HuH-7.5 (cell line): ENCODE measurements around the gene TFDP2.
"Not testable (repeated sequence)": the region's sequence is repeated elsewhere in the genome, so short reads cannot be mapped to it uniquely, and the experiment has no call there.

Experiments used
- DNase-seq: peaks from one replicate; pipeline ENCODE4 v3.0.0; 2011; ENCODE audit warnings: low spot score

TFDP2 gene

DNA sequence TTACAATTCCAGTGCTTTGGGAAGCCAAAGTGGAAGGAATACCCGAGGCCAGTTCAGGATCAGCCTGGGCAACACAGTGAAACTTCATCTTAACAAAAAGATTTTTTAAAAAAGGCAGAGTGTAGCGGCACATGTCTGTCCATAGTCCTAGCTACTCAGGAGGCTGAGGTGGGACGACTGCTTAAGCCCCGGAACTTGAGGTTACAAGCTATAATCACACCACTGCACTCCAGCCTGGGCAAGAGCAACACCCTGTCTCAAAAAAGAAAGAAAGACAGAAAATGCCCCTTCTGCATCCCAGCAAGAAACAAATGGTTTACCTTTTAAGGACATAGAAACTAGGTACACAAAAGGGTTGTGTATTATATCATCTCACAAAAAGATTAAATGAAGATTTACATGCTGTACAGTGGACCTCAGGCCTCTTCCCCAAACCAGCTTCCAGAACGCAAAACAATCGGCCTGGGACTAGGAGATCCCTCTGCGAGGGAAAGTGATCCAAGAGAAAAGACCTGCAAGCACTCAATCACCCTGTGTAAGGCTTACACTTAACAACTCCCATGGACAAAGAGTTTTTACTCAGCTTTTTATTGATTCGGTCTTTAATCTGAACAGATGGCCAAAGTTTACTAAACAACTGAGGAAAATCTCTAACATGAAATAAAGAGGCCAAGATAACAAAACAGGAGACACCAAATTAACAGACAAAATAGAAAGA lies 21.2 kb downstream of the TFDP2 start:
- DNase-seq: no peak

DNA sequence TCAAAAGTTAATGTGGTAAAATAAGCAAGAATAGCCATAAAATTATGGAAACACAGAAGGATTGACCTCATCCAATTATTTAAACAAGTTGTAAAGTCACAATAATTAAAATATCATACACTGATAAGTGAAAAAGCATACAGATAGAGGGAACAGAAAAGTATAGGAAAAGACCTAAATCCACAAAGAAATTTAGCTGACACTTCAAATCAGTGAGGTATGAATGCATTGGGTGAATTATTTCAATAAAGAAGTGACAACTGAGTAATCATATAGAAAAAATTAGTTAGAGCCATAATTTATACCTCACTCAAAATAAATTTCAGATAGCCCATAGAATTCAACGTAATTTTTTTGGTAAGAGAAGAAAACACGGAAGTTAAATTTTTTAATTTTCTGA lies 25.1 kb downstream of the TFDP2 start:
- no peak for DNase-seq

DNA sequence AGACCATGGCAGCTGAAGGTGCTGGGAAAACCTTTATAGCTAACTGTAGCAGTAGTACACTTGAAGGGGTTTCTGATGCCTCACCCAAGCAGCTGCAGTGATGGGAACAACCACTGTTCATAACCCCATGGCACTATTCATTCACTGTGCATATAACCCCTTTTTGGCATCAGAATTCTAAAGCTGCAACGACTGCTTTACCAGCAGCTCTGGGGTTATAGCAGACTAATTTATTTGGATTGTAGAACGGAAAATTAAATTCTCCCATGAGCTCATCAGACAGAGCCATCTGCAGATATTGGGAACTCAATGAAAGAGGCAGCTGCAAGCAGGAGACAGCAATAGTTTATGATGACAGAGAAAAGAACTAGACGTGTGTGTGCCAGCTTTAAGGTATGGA lies 28.6 kb downstream of the TFDP2 start:
- no peak for DNase-seq

DNA sequence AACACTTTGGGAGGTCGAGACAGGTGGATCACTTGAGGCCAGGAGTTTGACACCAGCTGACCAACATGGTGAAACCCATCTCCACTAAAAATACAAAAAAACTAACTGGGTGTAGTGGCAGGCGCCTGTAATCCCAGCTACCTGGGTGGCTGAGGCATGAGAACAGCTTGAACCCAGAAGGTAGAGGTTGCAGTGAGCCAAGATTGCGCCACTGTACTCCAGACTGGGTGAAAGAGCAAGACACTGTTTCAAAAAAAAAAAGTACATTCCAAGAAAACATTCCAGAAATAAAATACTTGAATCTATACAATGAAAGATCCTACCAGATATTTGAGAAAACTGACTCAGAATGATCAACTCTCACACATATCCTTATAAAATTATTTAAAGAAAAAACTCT lies 30.4 kb downstream of the TFDP2 start:
- no peak for DNase-seq

DNA sequence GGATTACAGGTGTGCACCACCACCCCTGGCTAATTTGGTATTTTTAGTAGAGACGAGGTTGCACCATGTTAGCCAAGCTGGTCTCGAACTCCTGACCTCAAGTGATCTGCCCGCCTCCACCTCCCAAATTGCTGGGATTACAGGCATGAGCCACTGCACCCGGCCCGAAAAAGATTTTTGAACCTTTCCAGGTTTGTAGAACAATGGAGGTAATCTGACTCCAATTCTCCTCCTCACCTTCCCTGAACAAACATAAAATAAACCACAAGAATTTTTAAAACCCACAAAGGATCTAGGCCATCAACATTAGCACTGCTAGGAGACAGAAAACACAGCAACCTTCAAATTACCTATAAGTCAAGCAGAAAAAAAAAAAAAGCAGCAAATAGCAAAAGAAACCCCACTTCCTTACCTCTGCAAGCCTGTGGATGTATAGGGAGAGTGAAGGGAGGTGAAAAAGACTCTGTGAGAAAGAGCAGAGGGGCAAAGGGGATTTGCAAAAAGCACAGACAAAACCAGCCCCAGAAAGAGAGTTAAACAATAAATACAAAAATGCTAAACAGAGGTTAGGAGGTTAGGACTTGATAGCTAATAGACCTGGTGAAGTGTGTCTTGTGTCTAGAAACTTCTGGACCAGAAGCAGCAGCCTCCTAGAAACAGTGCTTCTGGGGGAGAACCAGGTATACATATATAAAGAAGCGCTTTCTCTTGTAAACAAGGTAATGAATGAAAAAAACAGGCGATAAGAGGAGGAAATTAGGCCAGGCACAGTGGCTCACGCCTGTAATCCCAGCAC lies 32.1 kb downstream of the TFDP2 start:
- DNase-seq: no peak

DNA sequence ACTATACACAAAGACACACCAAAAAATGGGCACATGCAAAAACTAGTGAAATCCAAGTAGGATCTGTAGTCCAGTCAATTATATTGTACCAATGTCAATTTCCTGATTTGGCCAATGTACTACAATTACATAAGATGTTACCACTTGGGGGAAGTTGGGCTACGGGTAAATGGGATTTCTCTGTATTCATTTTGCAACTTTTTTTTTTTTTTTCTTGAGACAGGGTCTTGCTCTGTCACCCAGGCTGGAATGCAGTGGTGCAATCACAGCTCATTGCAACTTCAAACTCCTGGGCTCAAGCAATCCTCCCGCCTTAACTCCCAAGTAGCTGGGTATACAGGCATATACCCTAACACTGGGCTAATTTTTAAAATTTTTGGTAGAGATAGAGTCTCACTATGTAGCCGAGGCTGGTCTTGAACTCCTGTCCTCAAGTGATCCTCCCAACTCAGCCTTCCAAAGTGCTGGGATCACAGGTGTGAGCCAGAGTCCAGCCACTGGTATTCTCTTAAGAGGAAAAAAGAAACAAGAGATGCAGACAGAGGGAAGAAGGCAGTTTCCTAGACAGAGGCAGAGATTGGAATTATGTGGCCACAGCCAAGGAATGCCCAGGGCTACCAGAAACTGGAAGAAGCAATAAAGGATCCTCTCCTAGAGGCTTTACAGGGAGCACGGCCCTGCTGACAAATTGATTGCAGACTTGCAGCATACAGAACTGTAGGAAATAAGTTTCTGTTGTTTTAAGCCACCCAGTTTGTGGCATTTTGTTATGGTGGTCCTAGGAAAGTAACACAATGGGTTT lies 33.3 kb downstream of the TFDP2 start:
- no peak for DNase-seq

DNA sequence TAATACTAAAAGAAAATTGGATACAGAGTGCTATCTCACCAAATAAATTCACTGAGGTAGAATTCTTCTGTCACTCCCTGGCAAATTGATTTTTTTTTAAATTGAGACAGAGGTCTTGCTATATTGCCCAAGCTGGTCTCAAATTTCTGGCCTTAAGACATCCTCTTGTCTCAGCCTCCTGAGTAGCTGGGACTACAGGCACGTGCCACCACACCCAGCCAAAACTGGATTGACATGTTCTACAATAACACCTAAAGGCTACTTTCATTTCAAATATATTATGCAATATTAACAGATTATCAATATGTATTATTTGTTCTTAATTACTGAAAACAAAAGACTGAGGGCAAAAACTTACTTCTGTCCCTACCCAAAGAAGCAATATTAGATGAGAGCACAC lies 36.7 kb downstream of the TFDP2 start:
- DNase-seq: no peak

DNA sequence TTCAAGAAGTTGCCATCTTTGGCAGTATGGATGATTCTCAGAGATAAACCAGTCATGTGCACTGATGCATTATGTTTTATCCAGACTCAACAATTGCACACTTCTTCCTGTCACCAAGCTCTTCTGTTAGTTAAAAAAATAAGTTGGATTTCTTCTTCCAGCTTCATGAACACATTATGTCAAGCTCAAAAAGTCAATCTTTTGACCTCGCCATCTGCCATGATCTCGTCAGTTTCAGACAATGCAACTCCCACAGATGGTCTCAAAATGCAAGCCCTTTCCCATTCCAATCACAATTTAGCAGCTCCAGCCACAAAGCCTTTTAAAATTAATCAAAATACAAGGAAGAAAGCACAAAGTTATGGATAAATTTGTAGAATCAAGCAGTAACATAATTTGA lies 42.8 kb downstream of the TFDP2 start:
- DNase-seq: no peak

DNA sequence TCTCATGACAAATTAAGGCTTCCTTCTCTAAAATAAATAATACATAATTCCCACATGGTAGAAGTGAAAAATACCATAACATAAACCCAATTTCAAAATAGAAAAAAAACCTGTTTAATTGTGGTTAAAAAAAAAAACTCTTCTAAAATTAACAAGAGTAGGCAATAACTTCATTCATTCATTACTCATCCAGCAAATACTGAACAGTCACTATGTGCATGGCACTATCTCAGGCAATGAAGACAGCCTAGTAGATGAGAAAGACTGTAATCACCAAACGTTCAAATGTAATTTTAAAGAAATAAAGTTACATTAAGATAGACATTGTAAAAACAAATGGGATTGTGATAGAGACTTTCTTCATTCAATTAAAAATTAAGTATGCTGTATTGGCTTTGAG lies 43.4 kb downstream of the TFDP2 start:
- DNase-seq: no peak

DNA sequence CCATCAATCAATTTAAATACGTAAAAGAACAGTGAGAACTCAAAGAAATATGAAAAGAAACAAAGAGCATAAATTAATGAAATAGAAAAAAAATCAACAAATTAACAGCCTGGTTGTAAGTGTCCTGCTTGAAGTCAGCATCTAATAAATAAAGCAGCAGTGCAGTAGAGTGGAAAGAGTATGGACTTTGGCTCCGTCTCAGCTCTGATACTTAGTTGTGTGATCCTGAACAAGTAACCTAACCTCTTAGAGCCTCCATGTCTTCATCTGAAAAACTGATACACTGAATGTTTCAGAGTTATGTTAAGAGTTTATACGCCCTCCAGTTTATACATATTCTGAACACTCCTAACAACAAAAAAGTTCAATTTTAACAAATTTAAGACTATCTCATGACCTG lies 44.6 kb downstream of the TFDP2 start:
- DNase-seq: no peak

DNA sequence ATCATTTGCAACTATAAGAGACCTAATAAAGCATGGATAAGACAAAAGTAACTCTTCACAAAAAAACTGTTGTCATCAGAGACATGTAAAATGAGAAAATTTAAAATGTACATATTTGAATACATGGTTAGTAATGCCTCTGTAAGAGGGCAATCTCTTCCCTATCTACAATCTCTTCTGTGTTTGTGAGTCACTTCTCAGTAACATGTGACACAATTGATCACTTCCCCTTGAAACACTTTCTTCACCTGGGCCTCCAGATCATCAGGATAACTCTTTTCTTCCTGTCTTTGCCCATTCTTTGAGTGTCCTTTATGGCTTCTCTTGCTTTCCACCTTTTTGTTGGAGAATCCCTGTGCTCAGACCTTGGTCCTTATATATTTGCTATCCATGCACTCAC lies 50.4 kb downstream of the TFDP2 start:
- DNase-seq: no peak

DNA sequence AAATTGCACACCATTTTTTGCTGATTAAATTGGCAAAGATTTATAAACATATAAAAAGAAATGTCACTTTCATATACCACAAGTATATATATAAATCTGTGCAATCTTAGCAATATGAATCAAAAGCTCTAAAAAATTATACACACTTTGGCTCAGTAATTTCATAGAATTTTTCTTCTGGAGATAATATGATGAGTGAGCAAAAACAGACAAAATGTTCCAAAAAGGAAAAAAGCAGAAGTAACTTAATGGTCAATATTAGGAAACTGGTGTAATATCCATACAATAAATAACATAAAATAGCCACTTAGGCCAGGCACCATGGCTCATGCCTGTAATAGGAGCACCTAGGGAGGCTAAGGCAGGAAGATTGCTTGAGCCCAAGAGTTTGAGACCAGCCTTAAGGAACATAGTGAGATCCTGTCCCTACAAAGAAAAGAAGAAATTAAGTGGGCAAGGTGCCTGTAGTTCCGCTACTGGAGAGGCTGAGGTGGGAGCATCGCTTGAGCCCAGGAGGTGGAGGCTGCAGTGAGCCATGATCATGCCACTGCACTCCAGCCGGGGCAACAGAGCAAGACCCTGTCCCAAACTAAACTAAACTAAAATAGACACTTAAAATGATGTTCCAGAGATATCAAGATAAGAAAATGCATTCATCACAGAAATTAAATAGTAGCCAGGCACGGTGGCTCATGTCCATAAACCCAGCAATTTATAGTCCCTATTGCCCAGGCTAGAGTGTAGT lies 52.1 kb downstream of the TFDP2 start:
- DNase-seq: no peak

DNA sequence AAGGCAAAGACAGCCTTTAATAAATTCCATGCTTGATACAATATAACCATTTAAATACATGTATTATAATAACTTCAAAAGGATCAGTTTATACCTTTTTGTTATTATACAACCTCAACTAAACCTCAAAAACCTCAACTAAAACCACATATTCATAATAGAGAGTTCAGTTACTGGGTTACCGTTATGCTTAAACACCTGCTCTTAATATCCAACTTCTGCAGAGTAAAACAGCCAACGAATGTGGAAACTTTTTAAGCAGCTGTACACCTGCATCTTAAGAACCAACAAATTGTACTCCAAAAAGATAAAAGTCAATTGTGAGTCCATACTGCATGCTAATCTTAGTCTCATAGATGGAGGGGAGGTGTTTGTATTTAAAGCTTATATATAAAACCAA lies 53.5 kb downstream of the TFDP2 start:
- DNase-seq: no peak

DNA sequence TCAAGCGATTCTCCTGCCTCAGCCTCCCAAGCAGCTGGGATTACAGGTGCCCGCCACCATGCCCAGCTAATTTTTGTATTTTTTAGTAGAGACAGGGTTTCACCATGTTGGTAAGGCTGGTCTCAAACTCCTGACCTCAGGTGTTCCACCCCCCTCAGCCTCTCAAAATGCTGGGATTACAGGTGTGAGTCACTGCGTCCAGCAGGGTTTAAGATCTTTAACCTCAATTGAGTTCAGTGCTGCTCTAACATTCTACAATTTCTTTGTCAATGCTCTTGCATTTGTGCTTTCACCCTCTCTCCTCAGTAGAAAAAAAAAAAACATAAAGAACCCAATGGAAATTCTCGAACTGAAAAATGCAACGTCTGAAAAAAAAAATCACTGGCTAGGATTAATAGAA lies 60.4 kb downstream of the TFDP2 start:
- DNase-seq: not testable (repeated sequence)

DNA sequence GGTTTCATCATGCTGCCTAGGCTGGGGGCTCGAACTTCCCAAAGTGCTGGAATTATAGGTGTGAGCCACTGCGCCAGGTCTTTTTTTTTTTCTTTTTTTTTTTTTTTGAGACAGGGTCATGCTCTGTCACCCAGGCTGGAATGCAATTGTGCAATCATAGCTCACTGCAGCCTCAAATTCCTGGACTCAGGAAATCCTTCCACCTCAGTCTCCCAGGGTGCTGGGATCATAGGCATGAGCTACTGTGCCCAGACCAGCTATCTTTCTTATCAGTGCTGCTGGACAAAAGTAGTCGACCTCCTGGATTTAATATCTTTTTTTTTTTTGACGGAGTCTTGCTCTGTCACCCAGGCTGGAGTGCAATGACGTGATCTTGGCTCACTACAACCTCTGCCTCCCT lies 60.8 kb downstream of the TFDP2 start:
- no peak for DNase-seq

DNA sequence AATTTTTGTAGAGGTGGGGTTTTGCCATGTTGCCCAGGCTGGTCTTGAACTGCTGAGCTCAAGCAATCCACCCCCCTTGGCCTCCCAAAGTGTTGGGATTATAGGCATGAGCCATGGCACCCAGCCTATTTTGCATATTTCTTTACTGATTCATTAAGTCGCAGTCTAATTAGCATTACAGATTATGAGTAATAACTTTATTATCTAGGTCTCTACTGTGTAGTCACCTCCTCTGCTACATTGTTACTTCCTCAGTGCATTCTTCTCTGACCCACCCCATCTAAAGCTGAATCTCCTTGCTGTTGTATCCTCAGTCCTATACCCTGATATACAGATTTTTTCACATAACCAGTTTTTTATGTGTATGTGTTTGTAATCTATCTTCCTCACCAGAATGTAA lies 61.7 kb downstream of the TFDP2 start:
- no peak for DNase-seq

DNA sequence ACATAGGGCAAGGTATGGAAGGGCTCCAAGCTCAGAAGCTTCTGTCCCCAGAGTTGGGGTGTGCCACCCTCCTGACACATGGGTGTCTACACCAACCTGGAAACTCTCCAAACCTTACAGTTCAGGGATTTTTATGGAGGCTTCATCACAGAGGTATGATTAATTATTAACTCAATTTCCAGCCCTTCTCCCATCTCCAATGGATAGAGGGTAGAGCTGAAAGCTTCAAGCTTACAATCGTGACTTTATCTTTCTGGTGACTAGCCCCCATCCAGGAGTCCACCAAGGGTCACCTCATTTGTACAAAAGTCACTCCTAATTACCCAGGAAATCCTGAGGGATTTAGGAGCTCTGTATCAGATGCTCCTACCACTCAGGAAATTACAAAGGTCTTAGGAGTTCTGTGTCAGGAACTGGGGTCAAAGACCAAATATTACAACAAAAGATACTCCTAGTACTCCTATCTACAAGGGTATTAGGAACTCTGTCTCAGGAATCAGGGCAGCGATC lies 62.7 kb downstream of the TFDP2 start:
- peak; percentile 4 for DNase-seq

DNA sequence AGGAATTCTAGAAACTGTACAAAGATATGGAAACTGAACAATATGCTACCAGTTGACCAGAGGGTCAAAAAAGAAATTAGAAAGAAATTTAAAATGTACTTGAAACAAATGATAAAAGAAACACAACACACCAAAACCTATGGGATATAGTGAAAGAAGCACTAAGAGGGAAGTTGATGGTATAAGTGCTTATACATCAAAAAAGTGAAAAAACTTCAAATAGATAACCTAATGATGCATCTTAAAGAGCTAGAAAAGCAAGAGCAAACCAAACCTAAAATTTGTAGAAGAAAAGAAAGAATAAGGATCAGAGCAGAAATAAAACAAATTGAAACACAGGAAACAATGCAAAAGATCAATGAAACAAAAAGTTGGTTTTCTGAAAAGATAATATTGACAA lies 68.2 kb downstream of the TFDP2 start:
- no peak for DNase-seq

DNA sequence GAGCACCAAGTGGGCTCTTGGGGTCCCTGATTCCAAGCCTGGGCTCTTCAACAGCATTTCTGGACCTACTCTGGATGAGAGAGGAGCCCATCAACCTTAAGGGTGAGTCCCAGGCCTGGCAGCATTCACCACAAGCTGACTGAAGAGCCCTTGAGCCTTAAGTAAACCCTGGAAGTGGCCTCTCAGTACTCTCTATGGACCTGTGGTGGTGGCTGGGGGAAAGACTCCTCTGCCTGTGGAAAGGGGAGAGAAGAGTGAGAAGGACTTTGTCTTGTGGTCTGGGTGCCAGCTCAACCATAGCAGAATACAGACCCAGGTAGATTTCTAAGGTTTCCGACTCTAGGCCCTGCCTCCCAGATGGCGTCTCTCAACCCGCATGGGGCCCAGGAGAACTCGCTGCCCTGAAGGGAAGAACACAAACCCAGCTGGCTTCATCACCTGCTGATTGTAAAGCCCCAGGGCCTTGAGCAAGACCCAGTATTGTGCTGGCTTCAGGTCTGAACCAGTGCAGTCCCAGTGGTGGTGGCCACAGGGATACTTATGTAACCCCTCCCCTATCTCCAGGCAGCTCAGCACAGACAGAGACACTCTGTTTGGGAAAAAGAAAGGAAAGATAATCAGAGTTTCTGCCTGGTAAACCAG lies 71.4 kb downstream of the TFDP2 start:
- no peak for DNase-seq

DNA sequence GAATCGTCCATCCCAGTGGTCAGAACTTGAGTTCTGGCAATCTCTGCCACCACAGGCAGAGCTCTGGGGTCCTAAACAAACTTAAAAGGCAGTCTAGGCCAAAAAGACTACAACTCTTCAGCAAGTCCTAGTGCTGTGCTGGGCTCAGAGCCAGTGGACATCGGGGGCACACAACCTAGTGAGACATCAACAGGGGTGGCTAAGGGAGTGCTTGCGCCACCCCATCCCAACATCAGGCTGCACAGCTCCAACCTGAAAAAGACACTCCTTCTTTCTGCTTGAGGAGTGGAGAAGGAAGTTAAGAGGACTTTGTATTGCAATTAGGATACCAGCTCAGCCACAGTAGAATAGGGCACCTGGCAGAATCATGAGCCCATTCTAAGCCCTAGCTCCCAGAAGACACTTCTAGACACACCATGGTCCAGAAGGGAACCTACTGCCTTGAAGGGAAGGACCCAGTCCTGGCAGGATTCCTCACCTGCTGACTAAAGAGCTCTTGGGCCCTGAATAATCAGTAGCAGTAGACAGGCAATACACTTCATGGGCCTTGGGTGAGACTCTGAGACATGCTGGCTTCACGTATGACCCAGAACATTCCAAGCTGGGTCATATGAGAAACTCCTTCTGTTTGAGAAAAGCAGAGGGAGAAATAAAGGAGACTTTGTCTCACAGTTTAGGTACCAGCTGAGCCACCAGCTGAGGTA lies 72.0 kb downstream of the TFDP2 start:
- DNase-seq: no peak

DNA sequence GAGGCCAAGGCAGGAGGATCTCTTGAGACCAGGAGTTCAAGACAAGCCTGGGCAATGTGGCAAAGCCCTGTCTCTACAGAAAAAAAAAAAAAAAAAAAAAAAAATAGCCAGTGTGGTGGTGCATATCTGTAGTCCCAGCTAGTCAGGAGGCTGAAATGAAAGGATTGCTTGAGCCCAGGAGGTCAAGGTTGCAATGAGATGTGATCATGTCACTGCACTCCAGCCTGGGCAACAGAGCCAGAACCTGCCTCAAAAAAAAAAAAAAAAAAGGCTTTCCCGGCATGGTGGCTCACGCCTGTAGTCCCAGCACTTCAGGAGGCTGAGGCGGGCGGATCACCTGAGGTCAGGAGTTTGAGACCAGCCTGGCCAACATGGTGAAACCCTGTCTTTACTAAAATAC lies 73.7 kb downstream of the TFDP2 start:
- not testable (repeated sequence) for DNase-seq
